ENCODE data around the gene TEAD1. TPM values are rescaled to one million over a fixed set of nuclear protein-coding genes. Genes with fewer than 3 reads are reported as not detected.

TEAD1 gene
- total RNA-seq, 4 donors from 2014 or later, result 184 to 272 (median 208) TPM

DNA sequence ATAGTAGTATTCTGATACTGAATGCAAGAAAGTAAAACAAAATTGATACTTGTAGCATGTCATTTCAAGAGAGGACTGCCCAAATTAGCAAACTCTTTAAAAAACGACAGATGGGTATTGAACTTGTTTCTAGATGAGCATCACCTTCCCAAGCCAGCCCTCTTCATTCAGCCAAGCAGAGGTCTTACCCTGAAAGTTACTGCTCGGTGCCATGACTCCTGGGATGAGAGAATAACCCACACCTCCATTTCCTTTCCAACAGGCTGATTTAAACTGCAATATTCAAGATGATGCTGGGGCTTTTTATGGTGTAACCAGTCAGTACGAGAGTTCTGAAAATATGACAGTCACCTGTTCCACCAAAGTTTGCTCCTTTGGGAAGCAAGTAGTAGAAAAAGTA is 250.4 kb downstream of the TEAD1 start:
- no peak for ATAC-seq
- WGBS, 2 donors (ENCODE audit: low coverage in 1 of 2), result 87 to 97% methylated on average over 2 to 3 of the region's 3 CpGs
- H3K9me3 ChIP-seq, result no peaks in the 10 kb centered on the region
- no peak overlapping the region for H3K27ac ChIP-seq
- no peak overlapping the region for H3K4me3 ChIP-seq
- peaks cover 0 to 32% of the 10 kb centered on the region in 2 donors for H3K36me3 ChIP-seq
- no peaks in the 10 kb centered on the region for H3K27me3 ChIP-seq
- TF ChIP-seq EP300 (IDR thresholded peaks at IDR 0.05), result no peak
- TF ChIP-seq, protein P1, sequence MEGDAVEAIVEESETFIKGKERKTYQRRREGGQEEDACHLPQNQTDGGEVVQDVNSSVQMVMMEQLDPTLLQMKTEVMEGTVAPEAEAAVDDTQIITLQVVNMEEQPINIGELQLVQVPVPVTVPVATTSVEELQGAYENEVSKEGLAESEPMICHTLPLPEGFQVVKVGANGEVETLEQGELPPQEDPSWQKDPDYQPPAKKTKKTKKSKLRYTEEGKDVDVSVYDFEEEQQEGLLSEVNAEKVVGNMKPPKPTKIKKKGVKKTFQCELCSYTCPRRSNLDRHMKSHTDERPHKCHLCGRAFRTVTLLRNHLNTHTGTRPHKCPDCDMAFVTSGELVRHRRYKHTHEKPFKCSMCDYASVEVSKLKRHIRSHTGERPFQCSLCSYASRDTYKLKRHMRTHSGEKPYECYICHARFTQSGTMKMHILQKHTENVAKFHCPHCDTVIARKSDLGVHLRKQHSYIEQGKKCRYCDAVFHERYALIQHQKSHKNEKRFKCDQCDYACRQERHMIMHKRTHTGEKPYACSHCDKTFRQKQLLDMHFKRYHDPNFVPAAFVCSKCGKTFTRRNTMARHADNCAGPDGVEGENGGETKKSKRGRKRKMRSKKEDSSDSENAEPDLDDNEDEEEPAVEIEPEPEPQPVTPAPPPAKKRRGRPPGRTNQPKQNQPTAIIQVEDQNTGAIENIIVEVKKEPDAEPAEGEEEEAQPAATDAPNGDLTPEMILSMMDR (IDR thresholded peaks at IDR 0.05), result no peak
- TF ChIP-seq POLR2AphosphoS5 (IDR thresholded peaks at IDR 0.05), result no peak
- no peak for TF ChIP-seq POLR2A (IDR thresholded peaks at IDR 0.05)
- H3K4me1 ChIP-seq, result no peaks in the 10 kb centered on the region

DNA sequence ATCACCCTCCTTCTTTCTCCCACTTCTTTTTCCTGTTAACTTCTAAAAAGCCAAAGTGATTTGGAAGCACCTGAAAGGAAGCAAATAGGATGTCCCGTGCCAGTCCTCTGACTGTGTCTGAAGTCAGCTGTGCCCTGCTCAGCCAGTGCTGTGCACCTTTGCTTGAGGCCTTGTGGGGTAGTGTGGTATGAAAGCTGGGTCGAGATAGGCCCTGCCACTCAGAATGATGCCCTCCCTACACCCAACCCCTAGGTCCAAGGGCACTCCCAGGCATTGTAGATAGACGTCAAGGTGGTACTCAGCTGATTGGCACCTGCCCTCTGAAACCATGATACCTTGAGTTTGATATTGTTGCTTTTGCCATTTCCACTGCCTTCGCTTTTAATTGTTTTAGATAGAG is 251.3 kb downstream of the TEAD1 start:
- Histone ChIP-seq H3K9me3 (no peaks in the 10 kb centered on the region), H3K4me3 (no peak overlapping the region), H3K36me3 (peaks cover 0 to 36% of the 10 kb centered on the region in 2 donors), H3K27me3 (no peaks in the 10 kb centered on the region), H3K27ac (no peak overlapping the region), H3K4me1 (no peaks in the 10 kb centered on the region)
- ATAC-seq, result no peak
- WGBS, 2 donors (ENCODE audit: low coverage in 1 of 2), result 73 to 99% methylated on average over 4 of the region's 4 CpGs
- TF ChIP-seq POLR2AphosphoS5 (IDR thresholded peaks at IDR 0.05) (no peak), POLR2A (IDR thresholded peaks at IDR 0.05) (no peak), EP300 (IDR thresholded peaks at IDR 0.05) (no peak)
- TF ChIP-seq, protein P1 (IDR thresholded peaks at IDR 0.05), result no peak

DNA sequence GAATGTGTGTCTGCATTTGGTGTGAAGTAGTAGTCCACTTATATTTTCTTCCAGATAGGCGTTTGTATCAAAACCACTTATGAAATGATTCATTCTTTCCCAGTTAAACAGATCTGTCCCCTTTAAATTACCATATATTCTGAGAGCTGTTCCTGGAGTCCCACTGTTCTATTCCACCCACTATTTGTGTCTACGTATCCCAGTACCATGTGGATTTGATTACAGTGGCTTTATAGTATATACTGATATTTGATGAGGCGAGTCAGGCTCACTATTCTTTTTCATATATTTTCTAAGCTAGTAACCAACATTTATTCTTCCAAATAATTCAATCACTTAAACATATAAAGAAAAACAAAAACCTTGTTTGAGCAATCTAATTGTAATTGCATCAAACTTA is 253.0 kb downstream of the TEAD1 start:
- no peaks in the 10 kb centered on the region for H3K9me3 ChIP-seq
- WGBS, 2 donors (ENCODE audit: low coverage in 1 of 2), result 76 to 79% methylated on average over 3 of the region's 3 CpGs
- H3K27ac ChIP-seq, result no peak overlapping the region

DNA sequence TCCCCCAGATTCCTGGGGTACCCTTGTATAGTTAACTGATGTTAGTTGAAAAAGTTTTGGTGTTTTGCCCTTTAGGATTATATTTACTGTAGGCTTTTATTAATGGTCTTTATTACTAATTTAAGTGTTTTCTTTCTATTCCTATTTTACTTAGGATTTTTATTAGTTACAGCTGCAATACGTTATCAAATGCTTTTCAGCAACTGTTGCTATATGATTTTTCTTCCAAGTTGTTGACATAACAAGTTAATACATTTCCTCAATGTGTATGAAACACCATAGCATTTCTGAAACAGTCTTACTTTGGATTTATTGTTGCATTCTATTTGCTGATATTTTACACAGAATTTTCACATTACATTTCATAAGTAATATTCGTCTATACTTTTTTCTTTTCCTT is 253.7 kb downstream of the TEAD1 start:
- Histone ChIP-seq H3K36me3 (peaks cover 0 to 58% of the 10 kb centered on the region in 2 donors), H3K4me3 (no peak overlapping the region), H3K27ac (no peak overlapping the region), H3K9me3 (no peaks in the 10 kb centered on the region), H3K4me1 (no peaks in the 10 kb centered on the region), H3K27me3 (no peaks in the 10 kb centered on the region)
- no peak for ATAC-seq
- TF ChIP-seq, protein P1 (IDR thresholded peaks at IDR 0.05), result no peak
- TF ChIP-seq POLR2AphosphoS5 (IDR thresholded peaks at IDR 0.05) (no peak), EP300 (IDR thresholded peaks at IDR 0.05) (no peak), POLR2A (IDR thresholded peaks at IDR 0.05) (no peak)
- WGBS, 2 donors (ENCODE audit: low coverage in 1 of 2), result 69 to 85% methylated on average over 2 of the region's 2 CpGs

More for the DNA sequence above, 253.0 kb downstream of the TEAD1 start:
- Histone ChIP-seq H3K4me1 (no peaks in the 10 kb centered on the region), H3K4me3 (no peak overlapping the region), H3K36me3 (peaks cover 0 to 52% of the 10 kb centered on the region in 2 donors), H3K27me3 (no peaks in the 10 kb centered on the region)
- no peak for TF ChIP-seq POLR2A (IDR thresholded peaks at IDR 0.05)
- no peak for ATAC-seq

DNA sequence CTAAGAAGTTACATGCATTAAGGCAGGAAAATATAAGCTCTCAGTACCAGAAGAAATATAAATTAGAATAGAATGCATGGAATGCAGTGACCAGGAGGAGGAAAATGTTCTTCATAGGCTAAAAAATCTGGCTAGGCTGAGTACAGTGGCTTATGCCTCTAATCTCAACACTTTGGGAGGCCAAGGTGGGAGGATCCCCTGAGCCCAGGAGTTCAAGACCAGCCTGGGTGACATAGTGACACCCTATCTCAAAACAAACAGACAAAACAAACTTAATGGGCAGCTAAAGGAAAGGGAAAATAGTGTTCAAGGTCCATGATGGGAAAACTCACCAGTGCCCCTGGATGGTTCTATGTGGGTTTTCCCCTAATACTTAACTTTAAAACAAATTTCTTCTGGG is 256.6 kb downstream of the TEAD1 start:
- no peak overlapping the region for H3K27ac ChIP-seq
- peaks cover 0 to 63% of the 10 kb centered on the region in 2 donors for H3K36me3 ChIP-seq
- no peaks in the 10 kb centered on the region for H3K27me3 ChIP-seq
- TF ChIP-seq POLR2A (IDR thresholded peaks at IDR 0.05) (no peak), POLR2AphosphoS5 (IDR thresholded peaks at IDR 0.05) (no peak), EP300 (IDR thresholded peaks at IDR 0.05) (no peak)
- TF ChIP-seq, protein P1 (IDR thresholded peaks at IDR 0.05), result no peak
- H3K9me3 ChIP-seq, result no peaks in the 10 kb centered on the region
- no peaks in the 10 kb centered on the region for H3K4me1 ChIP-seq
- H3K4me3 ChIP-seq, result no peak overlapping the region
- no peak for ATAC-seq

Measured in gastroesophageal sphincter (tissue), 4 donors.